ENCODE measurements around the gene ADIPOQ. TPM values are rescaled to one million over a fixed set of nuclear protein-coding genes. Genes with fewer than 3 reads are reported as not detected.
"Not testable (repeated sequence)": the region's sequence is repeated elsewhere in the genome, so short reads cannot be mapped to it uniquely, and the experiment has no call there.

Gene ADIPOQ
- total RNA-seq, 2 donors from 2014 or later, result 0.05 TPM; not detected in 1

DNA sequence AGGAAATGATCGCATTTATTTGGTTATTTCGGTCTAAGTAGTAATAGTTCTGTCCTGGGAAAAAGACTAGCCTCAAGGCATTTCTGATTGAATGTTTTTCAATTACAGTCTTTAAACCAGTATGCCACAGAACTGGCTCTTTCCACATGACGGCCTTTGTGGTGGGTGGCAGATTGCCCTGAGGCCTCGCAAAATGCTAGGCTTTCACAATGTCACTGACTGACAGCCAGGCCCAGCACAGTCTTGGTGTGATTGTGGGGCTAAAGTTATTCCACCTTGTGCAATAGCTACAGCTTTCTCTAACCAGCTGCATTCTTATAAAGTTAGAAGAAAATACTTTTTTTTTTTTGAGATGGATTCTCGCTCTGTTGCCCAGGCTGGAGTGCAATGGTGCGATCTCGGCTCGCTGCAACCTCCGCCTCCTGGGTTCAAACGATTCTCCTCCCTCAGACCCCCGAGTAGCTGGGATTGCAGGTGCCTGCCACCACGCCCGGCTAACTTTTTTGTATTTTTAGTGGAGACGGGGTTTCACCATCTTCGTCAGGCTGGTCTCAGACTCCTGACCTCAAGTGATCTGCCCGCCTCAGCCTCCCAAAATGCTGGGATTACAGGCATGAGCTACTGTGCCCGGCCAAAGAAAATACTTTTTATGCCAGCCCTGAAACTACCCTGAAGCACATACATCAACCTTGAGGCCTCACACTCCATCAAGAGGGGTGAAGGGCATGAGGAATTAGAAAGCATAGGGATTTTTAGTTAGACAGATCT lies 2.5 kb upstream of the ADIPOQ start:
- no peak for DNase-seq
- H3K36me3 Mint-ChIP-seq (ENCODE audit: insufficient read depth in 2 of 2), result no peaks in the 10 kb centered on the region
- no peak overlapping the region for H3K27ac Mint-ChIP-seq
- no peaks in the 10 kb centered on the region for H3K4me1 Mint-ChIP-seq (ENCODE audit: low read depth)
- H3K27me3 Mint-ChIP-seq (ENCODE audit: low read depth), result peaks cover 14% of the 10 kb centered on the region
- H3K9me3 Mint-ChIP-seq, result no peaks in the 10 kb centered on the region
- no peak for ATAC-seq (replicated peaks in 1 of 2)
- no peak overlapping the region for H3K4me3 Mint-ChIP-seq

DNA sequence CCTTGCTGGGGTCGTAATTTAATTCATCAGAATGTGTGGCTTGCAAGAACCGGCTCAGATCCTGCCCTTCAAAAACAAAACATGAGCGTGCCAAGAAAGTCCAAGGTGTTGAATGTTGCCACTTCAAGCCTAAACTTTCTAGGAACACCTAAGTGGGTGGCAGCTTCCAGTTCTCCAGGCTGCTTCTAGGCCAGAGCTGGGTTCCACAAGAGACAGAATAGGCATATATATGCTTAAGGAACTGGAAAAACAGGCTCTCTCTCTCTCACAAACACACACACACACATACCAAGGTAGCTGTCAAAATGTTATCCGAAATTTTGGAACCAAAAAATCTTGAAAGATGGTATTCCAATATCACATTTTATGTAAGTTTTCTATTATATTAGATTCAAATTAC lies 890 bp upstream of the ADIPOQ start:
- Mint-ChIP-seq H3K4me1 (ENCODE audit: low read depth) (no peaks in the 10 kb centered on the region), H3K27me3 (ENCODE audit: low read depth) (peaks cover 26% of the 10 kb centered on the region), H3K27ac (no peak overlapping the region), H3K4me3 (no peak overlapping the region), H3K9me3 (no peaks in the 10 kb centered on the region), H3K36me3 (ENCODE audit: insufficient read depth in 2 of 2) (no peaks in the 10 kb centered on the region)
- no peak for ATAC-seq (replicated peaks in 1 of 2)
- DNase-seq, result no peak

DNA sequence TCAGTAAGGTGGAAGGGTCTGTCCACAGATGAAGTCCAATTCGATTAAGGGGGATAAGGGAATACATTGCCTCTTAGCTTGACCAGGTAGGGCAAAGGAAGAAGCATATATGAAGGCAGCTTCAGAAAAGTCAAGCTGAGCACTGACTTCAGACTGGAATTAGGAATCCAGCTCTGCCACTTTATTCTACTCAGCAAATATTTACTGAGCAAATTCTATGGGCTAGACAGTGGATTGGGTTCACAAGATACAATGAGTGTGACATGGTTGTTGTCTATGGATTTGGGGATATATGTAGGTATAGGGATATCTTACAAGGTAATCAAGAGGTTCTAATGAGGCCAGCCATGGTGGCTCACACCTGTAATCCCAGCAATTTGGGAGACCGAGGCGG lies 526 bp downstream of the ADIPOQ start:
- DNase-seq (no peak), ATAC-seq (replicated peaks in 1 of 2) (no peak)
- Mint-ChIP-seq H3K27me3 (ENCODE audit: low read depth) (peaks cover 32% of the 10 kb centered on the region), H3K9me3 (no peaks in the 10 kb centered on the region), H3K36me3 (ENCODE audit: insufficient read depth in 2 of 2) (no peaks in the 10 kb centered on the region), H3K4me1 (ENCODE audit: low read depth) (no peaks in the 10 kb centered on the region), H3K4me3 (no peak overlapping the region), H3K27ac (no peak overlapping the region)

DNA sequence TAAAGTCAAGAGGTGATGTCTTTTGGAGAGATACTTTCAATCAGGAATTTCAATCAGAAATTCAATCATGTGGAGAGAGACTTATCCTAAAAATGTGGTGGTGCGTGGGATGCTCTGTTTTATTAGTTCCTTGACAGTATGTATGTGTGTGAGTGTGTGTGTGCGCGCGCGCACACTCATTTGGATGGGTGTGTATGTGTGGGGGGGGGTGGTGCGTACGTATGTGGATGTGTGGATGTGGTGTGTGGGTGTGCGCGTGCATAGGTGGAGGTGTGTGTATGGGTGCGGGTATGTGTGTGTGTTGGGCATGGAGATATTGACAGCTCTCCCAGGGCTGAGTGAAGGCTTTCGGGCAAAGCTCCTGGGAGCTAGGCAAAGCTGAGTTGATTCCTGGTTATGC lies 2.4 kb downstream of the ADIPOQ start:
- H3K27ac Mint-ChIP-seq, result no peak overlapping the region
- ATAC-seq (replicated peaks in 1 of 2), result no peak
- peaks cover 32% of the 10 kb centered on the region for H3K27me3 Mint-ChIP-seq (ENCODE audit: low read depth)

DNA sequence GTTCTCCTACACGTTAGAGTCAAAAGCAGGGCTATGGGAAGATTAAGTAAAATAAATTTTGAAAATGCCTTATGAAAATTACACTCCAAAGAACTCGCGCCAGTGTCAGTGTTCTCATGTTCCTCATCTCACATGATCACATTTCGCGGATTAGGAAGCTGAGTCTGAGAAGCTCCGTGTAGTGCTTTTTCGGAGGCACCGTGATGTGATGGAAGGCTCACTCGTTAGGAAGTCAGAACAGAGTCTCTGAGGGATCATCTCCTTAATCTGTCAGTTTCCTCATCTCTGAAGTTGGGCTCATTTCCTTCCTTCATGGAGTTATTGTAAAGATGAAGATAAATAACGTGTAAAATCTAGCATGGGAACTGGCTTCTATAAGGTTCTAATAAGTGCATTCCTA lies 3.2 kb downstream of the ADIPOQ start:
- H3K27me3 Mint-ChIP-seq (ENCODE audit: low read depth), result peaks cover 32% of the 10 kb centered on the region
- no peaks in the 10 kb centered on the region for H3K36me3 Mint-ChIP-seq (ENCODE audit: insufficient read depth in 2 of 2)
- DNase-seq (no peak), ATAC-seq (replicated peaks in 1 of 2) (no peak)
- H3K4me3 Mint-ChIP-seq, result no peak overlapping the region
- H3K9me3 Mint-ChIP-seq, result no peaks in the 10 kb centered on the region
- no peak overlapping the region for H3K27ac Mint-ChIP-seq
- peaks cover 12% of the 10 kb centered on the region for H3K4me1 Mint-ChIP-seq (ENCODE audit: low read depth)

More for the DNA sequence above, 2.4 kb downstream of the ADIPOQ start:
- H3K36me3 Mint-ChIP-seq (ENCODE audit: insufficient read depth in 2 of 2), result no peaks in the 10 kb centered on the region
- H3K9me3 Mint-ChIP-seq, result no peaks in the 10 kb centered on the region
- no peak for DNase-seq
- H3K4me1 Mint-ChIP-seq (ENCODE audit: low read depth), result peaks cover 9% of the 10 kb centered on the region
- no peak overlapping the region for H3K4me3 Mint-ChIP-seq

DNA sequence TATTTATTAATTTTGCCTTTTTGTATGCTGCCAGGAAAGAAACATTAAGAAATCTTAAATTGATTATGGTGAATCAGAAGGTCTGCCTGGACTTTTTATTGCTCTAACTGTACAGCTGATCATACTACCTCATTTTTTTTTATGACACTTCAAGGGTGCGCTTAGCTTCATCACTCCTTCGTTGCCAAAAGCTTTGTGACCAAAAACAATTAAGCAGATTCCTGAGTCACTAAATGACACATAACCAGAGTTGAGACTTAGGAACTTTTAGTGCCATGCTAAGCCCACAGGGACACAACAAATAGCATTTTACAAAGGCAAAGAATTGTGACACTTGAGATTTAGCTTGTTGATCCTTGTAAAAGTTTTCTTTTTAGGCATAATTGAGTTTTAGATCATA lies 4.9 kb downstream of the ADIPOQ start:
- no peak overlapping the region for H3K27ac Mint-ChIP-seq

DNA sequence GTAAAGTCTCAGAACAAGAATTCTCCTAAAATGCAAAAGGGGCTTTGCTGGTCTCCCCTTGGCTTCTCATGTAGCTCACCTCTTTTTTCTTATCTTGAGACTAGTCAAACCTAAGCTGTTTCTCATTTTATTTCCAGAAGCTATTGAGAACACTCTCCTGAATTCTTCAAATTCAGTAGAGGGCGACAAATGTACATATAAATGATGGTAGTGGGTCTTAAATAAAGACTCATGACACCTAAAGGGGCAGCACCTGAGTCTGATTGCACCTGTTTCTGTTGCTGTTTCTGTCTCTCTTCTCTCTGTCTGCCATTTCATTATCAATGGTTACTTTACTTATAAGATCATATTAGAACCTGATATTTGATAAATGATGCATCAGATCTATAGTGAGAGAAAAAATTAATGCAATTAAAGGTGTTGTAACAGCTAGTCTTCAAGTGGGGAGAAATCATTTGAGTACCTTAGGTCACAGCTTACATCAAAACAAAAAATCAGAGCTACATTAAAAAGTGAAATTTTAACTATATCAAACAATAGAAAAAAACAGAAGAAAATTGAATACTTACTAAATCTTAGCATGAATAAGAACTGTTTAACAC lies 7.0 kb downstream of the ADIPOQ start:
- Mint-ChIP-seq H3K27me3 (ENCODE audit: low read depth) (peaks cover 25% of the 10 kb centered on the region), H3K9me3 (peaks cover 5 to 9% of the 10 kb centered on the region in 2 donors), H3K4me1 (ENCODE audit: low read depth) (peaks cover 26% of the 10 kb centered on the region), H3K36me3 (ENCODE audit: insufficient read depth in 2 of 2) (peaks cover 1 to 7% of the 10 kb centered on the region in 2 donors), H3K4me3 (peak overlapping the region; percentile 19 to 27), H3K27ac (peak overlapping the region; percentile 58)
- DNase-seq (peak in 1 of 2 donors; percentile 13), ATAC-seq (replicated peaks in 1 of 2) (peak; percentile 88 to 92)

More for the DNA sequence above, 4.9 kb downstream of the ADIPOQ start:
- H3K27me3 Mint-ChIP-seq (ENCODE audit: low read depth), result peaks cover 32% of the 10 kb centered on the region
- H3K4me1 Mint-ChIP-seq (ENCODE audit: low read depth), result peaks cover 23% of the 10 kb centered on the region
- peaks cover 1 to 6% of the 10 kb centered on the region in 2 donors for H3K36me3 Mint-ChIP-seq (ENCODE audit: insufficient read depth in 2 of 2)
- no peak overlapping the region for H3K4me3 Mint-ChIP-seq
- ATAC-seq (replicated peaks in 1 of 2) (no peak), DNase-seq (no peak)
- peaks cover 1 to 2% of the 10 kb centered on the region in 2 donors for H3K9me3 Mint-ChIP-seq

DNA sequence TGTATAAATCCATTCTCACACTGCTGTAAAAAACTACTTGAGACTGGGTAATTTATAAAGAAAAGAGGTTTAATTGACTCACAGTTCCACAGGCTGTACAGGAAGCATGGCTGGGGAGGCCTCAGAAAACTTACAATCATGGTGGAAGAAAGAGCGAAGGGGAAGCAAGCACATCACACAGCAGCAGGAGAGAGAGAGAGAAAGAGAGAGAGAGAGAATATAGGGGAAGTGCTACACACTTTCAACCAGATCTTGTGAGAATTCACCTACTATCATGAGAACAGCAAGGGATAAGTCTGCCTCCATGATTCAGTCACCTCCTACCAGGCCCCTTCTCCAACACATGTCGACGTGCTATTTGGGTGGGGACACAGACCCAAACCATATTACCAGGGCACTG lies 9.3 kb downstream of the ADIPOQ start:
- H3K27me3 Mint-ChIP-seq (ENCODE audit: low read depth); H3K9me3 Mint-ChIP-seq; DNase-seq; ATAC-seq (replicated peaks in 1 of 2); H3K4me3 Mint-ChIP-seq; H3K36me3 Mint-ChIP-seq (ENCODE audit: insufficient read depth in 2 of 2): not testable (repeated sequence)
- H3K4me1 Mint-ChIP-seq (ENCODE audit: low read depth), result peaks cover 26% of the 10 kb centered on the region
- peak overlapping the region; percentile 9 for H3K27ac Mint-ChIP-seq

DNA sequence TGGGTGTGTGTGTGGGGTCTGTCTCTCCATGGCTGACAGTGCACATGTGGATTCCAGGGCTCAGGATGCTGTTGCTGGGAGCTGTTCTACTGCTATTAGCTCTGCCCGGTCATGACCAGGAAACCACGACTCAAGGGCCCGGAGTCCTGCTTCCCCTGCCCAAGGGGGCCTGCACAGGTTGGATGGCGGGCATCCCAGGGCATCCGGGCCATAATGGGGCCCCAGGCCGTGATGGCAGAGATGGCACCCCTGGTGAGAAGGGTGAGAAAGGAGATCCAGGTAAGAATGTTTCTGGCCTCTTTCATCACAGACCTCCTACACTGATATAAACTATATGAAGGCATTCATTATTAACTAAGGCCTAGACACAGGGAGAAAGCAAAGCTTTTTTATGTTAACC lies 10.5 kb downstream of the ADIPOQ start:
- no peak overlapping the region for H3K27ac Mint-ChIP-seq
- peaks cover 26% of the 10 kb centered on the region for H3K4me1 Mint-ChIP-seq (ENCODE audit: low read depth)
- peaks cover 5 to 10% of the 10 kb centered on the region in 2 donors for H3K36me3 Mint-ChIP-seq (ENCODE audit: insufficient read depth in 2 of 2)
- DNase-seq (no peak), ATAC-seq (replicated peaks in 1 of 2) (no peak)
- H3K4me3 Mint-ChIP-seq, result no peak overlapping the region
- H3K27me3 Mint-ChIP-seq (ENCODE audit: low read depth), result no peaks in the 10 kb centered on the region
- peaks cover 5 to 9% of the 10 kb centered on the region in 2 donors for H3K9me3 Mint-ChIP-seq

DNA sequence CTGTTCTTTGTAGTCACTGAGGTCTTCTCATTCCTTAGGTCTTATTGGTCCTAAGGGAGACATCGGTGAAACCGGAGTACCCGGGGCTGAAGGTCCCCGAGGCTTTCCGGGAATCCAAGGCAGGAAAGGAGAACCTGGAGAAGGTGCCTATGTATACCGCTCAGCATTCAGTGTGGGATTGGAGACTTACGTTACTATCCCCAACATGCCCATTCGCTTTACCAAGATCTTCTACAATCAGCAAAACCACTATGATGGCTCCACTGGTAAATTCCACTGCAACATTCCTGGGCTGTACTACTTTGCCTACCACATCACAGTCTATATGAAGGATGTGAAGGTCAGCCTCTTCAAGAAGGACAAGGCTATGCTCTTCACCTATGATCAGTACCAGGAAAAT lies 11.6 kb downstream of the ADIPOQ start:
- DNase-seq (no peak), ATAC-seq (replicated peaks in 1 of 2) (no peak)
- peaks cover 25% of the 10 kb centered on the region for H3K4me1 Mint-ChIP-seq (ENCODE audit: low read depth)
- H3K27me3 Mint-ChIP-seq (ENCODE audit: low read depth), result no peaks in the 10 kb centered on the region
- no peak overlapping the region for H3K27ac Mint-ChIP-seq
- peaks cover 5 to 11% of the 10 kb centered on the region in 2 donors for H3K36me3 Mint-ChIP-seq (ENCODE audit: insufficient read depth in 2 of 2)
- no peak overlapping the region for H3K4me3 Mint-ChIP-seq
- H3K9me3 Mint-ChIP-seq, result peaks cover 5 to 9% of the 10 kb centered on the region in 2 donors

DNA sequence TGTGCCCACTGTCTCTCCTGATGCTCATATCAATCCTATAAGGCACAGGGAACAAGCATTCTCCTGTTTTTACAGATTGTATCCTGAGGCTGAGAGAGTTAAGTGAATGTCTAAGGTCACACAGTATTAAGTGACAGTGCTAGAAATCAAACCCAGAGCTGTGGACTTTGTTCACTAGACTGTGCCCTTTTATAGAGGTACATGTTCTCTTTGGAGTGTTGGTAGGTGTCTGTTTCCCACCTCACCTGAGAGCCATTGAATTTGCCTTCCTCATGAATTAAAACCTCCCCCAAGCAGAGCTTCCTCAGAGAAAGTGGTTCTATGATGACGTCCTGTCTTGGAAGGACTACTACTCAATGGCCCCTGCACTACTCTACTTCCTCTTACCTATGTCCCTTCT lies 12.4 kb downstream of the ADIPOQ start:
- DNase-seq, result no peak
- Mint-ChIP-seq H3K36me3 (ENCODE audit: insufficient read depth in 2 of 2) (peaks cover 9 to 19% of the 10 kb centered on the region in 2 donors), H3K27me3 (ENCODE audit: low read depth) (no peaks in the 10 kb centered on the region), H3K4me3 (no peak overlapping the region), H3K4me1 (ENCODE audit: low read depth) (peaks cover 23% of the 10 kb centered on the region), H3K9me3 (peaks cover 5 to 10% of the 10 kb centered on the region in 2 donors), H3K27ac (no peak overlapping the region)
- ATAC-seq (replicated peaks in 1 of 2), result no peak

DNA sequence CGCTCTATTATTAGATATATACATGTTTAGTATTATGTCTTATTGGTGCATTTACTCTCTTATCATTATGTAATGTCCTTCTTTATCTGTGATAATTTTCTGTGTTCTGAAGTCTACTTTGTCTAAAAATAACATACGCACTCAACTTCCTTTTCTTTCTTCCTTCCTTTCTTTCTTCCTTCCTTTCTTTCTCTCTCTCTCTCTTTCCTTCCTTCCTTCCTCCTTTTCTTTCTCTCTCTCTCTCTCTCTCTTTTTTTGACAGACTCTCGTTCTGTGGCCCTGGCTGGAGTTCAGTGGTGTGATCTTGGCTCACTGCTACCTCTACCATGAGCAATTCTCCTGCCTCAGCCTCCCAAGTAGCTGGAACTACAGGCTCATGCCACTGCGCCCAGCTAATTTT lies 15.2 kb downstream of the ADIPOQ start:
- ATAC-seq (replicated peaks in 1 of 2), result no peak
- Mint-ChIP-seq H3K4me1 (ENCODE audit: low read depth) (peaks cover 32% of the 10 kb centered on the region), H3K27me3 (ENCODE audit: low read depth) (no peaks in the 10 kb centered on the region), H3K4me3 (no peak overlapping the region), H3K27ac (no peak overlapping the region), H3K9me3 (peaks cover 5 to 6% of the 10 kb centered on the region in 2 donors), H3K36me3 (ENCODE audit: insufficient read depth in 2 of 2) (peaks cover 8 to 18% of the 10 kb centered on the region in 2 donors)
- DNase-seq, result no peak

DNA sequence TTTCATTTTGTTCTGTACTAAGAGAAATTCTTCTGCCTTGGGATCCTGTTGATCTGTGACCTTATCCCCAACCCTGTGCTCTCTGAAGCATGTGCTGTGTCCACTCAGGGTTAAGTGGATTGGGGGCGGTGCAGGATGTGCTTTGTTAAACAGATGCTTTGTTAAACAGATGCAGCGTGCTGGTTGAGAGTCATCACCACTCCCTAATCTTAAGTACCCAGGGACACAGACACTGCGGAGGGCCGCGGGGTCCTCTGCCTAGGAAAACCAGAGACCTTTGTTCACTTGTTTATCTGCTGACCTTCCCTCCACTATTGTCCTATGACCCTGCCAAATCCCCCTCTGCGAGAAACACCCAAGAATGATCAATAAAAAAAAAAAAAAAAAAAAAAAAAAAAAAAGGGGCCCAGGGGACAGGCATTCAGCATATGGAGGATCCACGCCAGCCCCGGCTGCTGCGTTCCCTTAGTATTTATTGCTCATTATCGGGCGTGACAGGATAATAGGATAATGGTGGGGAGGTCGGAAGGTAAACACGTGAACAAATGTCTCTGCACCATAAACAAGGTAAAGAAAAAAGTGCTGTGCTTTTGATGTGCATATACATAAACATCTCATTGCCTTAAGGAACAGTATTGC lies 22.8 kb downstream of the ADIPOQ start:
- peaks cover 39% of the 10 kb centered on the region for H3K4me1 Mint-ChIP-seq (ENCODE audit: low read depth)
- H3K36me3 Mint-ChIP-seq (ENCODE audit: insufficient read depth in 2 of 2); ATAC-seq (replicated peaks in 1 of 2); H3K9me3 Mint-ChIP-seq; H3K27me3 Mint-ChIP-seq (ENCODE audit: low read depth); H3K4me3 Mint-ChIP-seq; H3K27ac Mint-ChIP-seq; DNase-seq: not testable (repeated sequence)
